Caki2 (cell line): Measurements from ENCODE around the gene AVPR2. TPM values are rescaled to one million over a fixed set of nuclear protein-coding genes. Genes with fewer than 3 reads are reported as not detected.
A peak's percentile ranks its signal among the peaks of the same experiment; 100 is the strongest.

Experiments
- DNase-seq: peaks from one replicate; pipeline ENCODE4 v3.0.0-alpha.2; 2015; ENCODE audit warnings: low read depth
- in situ Hi-C: cut with HindIII; loops from 2 replicates; pipeline ENCODE4 v1.10.0; 2016; ENCODE audit warnings: low sequenced_read_pairs, low pct_unique_long_range_greater_than_20kb, mixed read lengths
- total RNA-seq: library from RNA; depleted of rRNA; stranded (reverse); fragments of >200 nt; shearing (Covaris generic); gene quantifications from 2 replicates; pipeline ENCODE4 v1.2.3, GENCODE V29; 2014; ENCODE audit warnings: low replicate concordance

The AVPR2 gene
- total RNA-seq, 1 experiment from 2014 or later, result not detected

DNA sequence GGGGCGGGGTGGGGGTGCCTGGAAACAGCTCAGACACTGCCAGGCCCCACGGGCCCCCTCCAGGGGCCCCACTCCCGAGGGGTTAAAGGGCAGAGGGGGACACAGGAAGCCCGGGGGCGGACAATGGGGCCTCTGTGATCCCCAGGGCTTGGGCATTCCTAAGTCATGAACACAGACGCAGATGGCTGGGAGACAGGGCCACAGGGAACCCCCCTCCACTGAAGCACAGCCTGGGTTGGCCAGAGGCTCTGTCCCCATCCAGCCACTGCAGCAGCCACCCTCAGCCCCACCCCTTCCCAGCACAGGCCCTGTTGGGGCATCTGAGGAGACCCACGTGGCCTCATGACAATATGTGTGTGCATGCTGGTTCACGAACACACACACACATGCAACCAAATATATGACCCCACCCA lies 22.4 kb upstream of the AVPR2 start:
- no peak for DNase-seq
- in situ Hi-C loops, result no loop called here

DNA sequence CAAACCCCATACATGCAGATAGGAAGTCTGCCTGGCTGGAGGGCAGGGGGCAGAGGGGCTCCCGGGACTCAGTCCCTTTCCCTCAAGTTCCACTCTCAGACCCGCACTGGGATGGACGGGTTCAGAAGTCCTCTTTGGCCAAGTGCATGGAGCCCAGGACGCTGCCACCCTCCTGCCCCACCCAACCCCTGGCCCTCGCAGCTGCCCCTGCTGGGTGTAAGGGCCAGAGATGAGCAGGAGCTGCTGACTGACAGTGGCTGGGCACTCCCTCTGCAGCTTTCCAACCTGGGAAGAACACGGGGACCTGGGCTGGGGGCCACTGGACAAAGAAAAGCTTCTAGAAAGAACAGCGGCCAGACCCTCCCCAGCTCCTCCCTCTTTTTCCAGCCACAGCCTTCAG lies 21.9 kb upstream of the AVPR2 start:
- in situ Hi-C loops, result no loop called here
- no peak for DNase-seq

- in situ Hi-C loops, result no loop called here
- DNase-seq, result no peak
These were observed 21.2 kb upstream of the AVPR2 start for GRCh38 chrX:153883163-153883843.

DNA sequence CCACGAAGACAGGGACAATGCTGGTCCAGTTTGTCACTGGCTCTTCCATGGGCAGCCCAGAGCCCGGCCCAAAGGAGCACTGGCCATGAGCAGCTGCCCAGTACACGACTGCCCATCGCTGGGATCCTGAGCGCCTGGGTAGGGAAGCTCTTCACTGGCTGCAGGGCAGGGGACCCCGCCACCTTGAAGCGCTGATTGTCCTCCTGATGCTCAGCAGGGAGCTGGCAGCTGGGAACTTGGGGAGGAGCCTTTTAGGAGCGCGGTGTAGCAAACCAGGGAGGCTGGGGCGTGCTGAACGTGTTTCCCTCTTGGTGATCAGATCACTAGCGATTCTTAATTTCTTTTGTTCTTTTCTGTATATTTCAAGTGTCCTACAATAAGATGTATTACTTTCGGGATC lies 20.3 kb upstream of the AVPR2 start:
- in situ Hi-C loops, result no loop called here

DNA sequence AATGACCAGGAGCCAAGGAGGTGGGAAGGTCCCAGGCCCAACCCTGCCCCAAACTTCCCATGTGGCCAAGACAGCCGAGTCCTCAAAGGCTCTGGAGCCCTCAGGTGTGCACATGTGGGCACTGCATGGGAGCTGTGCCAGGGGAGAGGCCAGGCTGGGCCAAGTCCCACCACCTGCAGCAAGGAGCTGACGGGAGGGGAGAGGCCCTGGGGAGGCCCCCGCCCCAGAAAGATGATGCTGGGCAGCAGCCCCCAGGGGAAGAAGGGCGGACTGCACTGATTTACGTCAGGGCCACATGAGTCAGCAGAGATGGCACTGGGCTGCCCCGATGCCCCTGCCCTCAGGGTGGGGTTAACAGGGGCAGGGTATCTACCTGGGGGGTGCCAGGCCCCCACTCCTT lies 19.9 kb upstream of the AVPR2 start:
- DNase-seq, result peak; percentile 32
- in situ Hi-C loops, result no loop called here

More for the DNA sequence above, 20.3 kb upstream of the AVPR2 start:
- no peak for DNase-seq

GRCh38 chrX:153885208-153885787 lies 19.2 kb upstream of the AVPR2 start:
- no peak for DNase-seq
- in situ Hi-C loops, result no loop called here

DNA sequence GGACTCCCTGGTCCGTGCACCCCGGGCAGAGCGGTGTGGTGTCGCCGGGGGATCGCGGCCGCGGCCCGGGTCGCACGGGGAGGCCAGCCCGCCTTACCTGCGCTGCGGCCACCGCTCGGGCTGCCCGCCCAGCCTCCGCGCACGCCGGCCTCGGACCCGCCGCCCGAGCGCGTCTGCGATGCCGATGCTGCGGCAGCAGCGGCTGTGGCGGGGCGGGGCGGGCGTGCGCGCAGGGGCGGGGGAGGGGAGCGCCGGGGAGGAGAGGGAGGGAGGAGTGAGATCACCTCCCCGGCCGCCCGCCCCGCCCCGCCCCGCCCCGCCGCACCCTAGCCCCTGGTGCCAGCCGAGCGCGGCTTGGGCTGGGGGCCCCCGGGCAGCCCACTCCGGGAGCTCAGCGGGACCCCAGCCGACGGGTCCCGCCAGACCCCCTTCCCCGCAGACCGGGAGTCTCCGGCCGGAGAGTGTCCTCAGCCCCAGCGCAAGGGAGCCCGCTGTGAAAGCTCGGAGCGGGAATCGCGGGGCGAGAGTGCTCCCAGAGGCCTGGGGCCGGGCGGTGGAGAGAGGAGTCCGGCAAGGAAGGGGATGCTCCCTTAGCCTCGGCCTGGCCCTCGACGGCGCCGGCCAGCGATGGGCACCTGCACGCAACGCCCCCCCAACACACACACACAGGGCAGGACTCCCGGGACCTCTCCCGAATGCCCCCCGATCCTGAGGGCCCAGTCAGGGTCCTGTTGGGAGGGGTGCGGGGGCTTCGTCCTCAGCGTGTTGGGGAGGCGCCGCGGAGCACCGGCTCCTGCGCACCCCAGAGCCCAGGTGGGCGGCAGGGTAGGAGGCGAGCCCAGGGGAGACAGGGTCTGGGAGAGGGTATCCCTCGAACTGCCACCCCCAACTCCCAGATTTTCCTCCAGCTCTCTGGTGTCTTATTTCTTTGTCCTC lies 18.2 kb upstream of the AVPR2 start, which contains the start of gene L1CAM:
L1CAM (minus strand) TSS at position 206 of the 936 bp plus-strand sequence. CDS start 10,337 bp downstream, outside the sequence.
- in situ Hi-C loops, result no loop called here
- peak; percentile 51 for DNase-seq

GRCh38 chrX:153886915-153887314 lies 17.6 kb upstream of the AVPR2 start:
- in situ Hi-C loops, result no loop called here
- DNase-seq, result peak; percentile 79

GRCh38 chrX:153887385-153887784 lies 17.1 kb upstream of the AVPR2 start:
- in situ Hi-C loops, result no loop called here
- DNase-seq, result no peak

- DNase-seq, result no peak
- in situ Hi-C loops, result no loop called here
These were observed 16.1 kb upstream of the AVPR2 start for GRCh38 chrX:153888344-153888743.

GRCh38 chrX:153889123-153889522 lies 15.3 kb upstream of the AVPR2 start:
- no peak for DNase-seq
- in situ Hi-C loops, result no loop called here

- no peak for DNase-seq
- in situ Hi-C loops, result no loop called here
These were observed 6.6 kb upstream of the AVPR2 start for GRCh38 chrX:153897899-153898298.

GRCh38 chrX:153900831-153901752 lies 3.4 kb upstream of the AVPR2 start:
- in situ Hi-C loops, result no loop called here

DNA sequence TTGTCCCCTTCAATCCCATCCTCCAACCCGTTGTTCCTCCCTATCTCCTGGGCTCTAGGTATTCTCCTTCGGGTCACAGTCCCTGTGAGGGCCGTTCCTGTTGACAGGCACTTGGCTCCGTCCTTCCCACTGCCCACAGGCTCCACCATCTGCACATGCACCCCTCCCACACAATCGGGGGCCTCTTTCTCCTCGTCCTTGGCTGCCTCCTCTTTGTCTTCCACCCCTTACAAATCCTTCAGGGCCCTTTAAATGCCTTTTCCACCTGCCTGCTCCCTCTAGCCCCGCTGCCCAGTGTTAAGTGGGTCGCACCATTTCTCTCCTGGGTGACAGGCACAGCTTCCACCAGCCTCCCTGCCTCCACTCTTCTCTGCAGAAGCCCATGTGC lies 2.7 kb upstream of the AVPR2 start:
- DNase-seq, result no peak
- in situ Hi-C loops, result no loop called here

More at GRCh38 chrX:153900831-153901752, 3.4 kb upstream of the AVPR2 start:
- peak; percentile 81 for DNase-seq

GRCh38 chrX:153902385-153902784 lies 2.1 kb upstream of the AVPR2 start:
- no peak for DNase-seq
- in situ Hi-C loops, result no loop called here

DNA sequence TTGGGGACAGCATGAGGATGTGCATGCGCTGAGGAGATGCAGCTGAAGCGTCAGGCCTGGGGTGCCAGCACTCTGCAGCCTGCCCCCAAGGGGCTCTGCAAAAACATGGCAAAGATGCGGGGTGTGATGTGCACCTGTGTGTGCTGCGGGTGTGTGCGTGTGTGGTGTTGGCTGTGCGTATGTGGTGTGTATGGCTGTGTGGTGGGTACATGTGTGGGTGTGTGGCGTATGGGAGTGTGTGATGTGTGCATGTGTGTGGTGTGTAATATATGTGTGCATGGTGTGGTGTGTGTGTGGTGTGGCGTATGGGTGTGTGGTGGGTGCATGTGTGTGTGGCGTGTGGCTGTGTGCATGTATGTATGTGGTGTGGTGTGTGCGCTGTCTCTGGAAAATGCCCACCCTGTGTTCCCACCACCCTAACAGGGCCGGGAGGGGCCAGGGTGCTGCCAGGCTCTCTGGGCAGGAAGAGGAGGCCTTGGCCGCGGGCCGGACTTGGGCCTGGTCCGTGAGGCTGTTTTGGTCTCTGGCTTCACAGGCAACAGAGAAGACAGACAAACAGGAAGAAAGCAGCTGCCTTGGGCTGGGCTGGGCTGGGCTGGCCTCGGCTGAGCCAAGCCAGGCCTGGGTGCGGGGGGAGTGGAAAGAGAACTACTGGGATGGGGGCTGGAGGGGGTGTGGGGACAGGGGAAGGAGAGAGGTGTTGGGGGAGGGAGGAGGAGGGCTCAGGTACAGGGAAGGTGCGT lies 1.1 kb upstream of the AVPR2 start:
- in situ Hi-C loops, result no loop called here
- DNase-seq, result no peak

GRCh38 chrX:153905481-153906095 lies 1.1 kb downstream of the AVPR2 start:
- no peak for DNase-seq
- in situ Hi-C loops, result no loop called here
